WTC11 (cell line): ENCODE measurements around the gene E2F4. TPM values are rescaled to one million over a fixed set of nuclear protein-coding genes. Genes with fewer than 3 reads are reported as not detected.

ENCODE experiments used
- ATAC-seq: fragments of 200-7000 bp; cut with Tn5 transposase; 2 replicates; pipeline ENCODE4 v1.10.0; 2021; ENCODE audit warnings: mild to moderate bottlenecking, moderate library complexity
- CTCF ChIA-PET: fragments of 300-600 bp; sonication (Branson Sonifier 250); formaldehyde crosslinking; loops from one replicate; lab custom pipeline; 2021; ENCODE audit warnings: antibody characterized with exemption; lab: Charles Lee
- POLR2A ChIA-PET: fragments of 350-600 bp; sonication (Branson Sonifier 250); formaldehyde crosslinking; loops from one replicate; lab custom pipeline; 2021; ENCODE audit warnings: antibody characterized with exemption; lab: Charles Lee
- DNase-seq: peaks from one replicate; pipeline ENCODE4 v3.0.0; 2021; ENCODE audit warnings: low spot score
- H3K27ac Mint-ChIP-seq: 2 replicates; pipeline ENCODE4 v1.8.0; 2021; ENCODE audit warnings: mixed read lengths
- H3K27me3 Mint-ChIP-seq: 2 replicates; pipeline ENCODE4 v1.8.0; 2021; ENCODE audit warnings: low read depth, mild to moderate bottlenecking, moderate library complexity, mixed read lengths
- H3K36me3 Mint-ChIP-seq: 2 replicates; pipeline ENCODE4 v1.8.0; 2021; ENCODE audit warnings: mixed read lengths
- H3K4me1 Mint-ChIP-seq: 2 replicates; pipeline ENCODE4 v1.8.0; 2022; ENCODE audit warnings: mixed read lengths
- H3K4me3 Mint-ChIP-seq: 2 replicates; pipeline ENCODE4 v1.8.0; 2021; ENCODE audit warnings: mild to moderate bottlenecking, moderate library complexity, mixed read lengths
- H3K9me3 Mint-ChIP-seq: 2 replicates; pipeline ENCODE4 v1.8.0; 2021; ENCODE audit warnings: mixed read lengths
- CBFB ChIP-seq: sonication (generic); formaldehyde crosslinking; IDR thresholded peaks from 2 replicates; pipeline ENCODE4 v1.8.1; 2022; ENCODE audit warnings: mild to moderate bottlenecking, low read depth, missing genetic modification reagents
- CREB1 ChIP-seq: sonication (generic); formaldehyde crosslinking; IDR thresholded peaks from 2 replicates; pipeline ENCODE4 v1.8.0; 2023; ENCODE audit warnings: mild to moderate bottlenecking, missing genetic modification reagents
- E2F1 ChIP-seq: sonication (generic); formaldehyde crosslinking; IDR thresholded peaks from 2 replicates; pipeline ENCODE4 v1.8.0; 2022; ENCODE audit warnings: mild to moderate bottlenecking, missing genetic modification reagents
- ERG ChIP-seq: fragments of 250-450 bp; sonication (Bioruptor Pico); IDR thresholded peaks from 2 replicates; pipeline ENCODE4 v1.8.0; 2021; ENCODE audit warnings: mild to moderate bottlenecking
- FOXK1 ChIP-seq: sonication (generic); formaldehyde crosslinking; IDR thresholded peaks from 2 replicates; pipeline ENCODE4 v1.8.0; 2022; ENCODE audit warnings: mild to moderate bottlenecking, moderate library complexity, missing genetic modification reagents
- GABPB1 ChIP-seq: sonication (generic); formaldehyde crosslinking; IDR thresholded peaks from 2 replicates; pipeline ENCODE4 v1.8.1; 2023; ENCODE audit warnings: mild to moderate bottlenecking, missing genetic modification reagents
- GTF2I ChIP-seq: fragments of 250-450 bp; sonication (Bioruptor Pico); conservative IDR thresholded peaks from 2 replicates; pipeline ENCODE4 v1.4.0; 2021; ENCODE audit warnings: mild to moderate bottlenecking
- HMGA2 ChIP-seq: fragments of 250-450 bp; sonication (Bioruptor Pico); IDR thresholded peaks from 2 replicates; pipeline ENCODE4 v1.4.0; 2021; ENCODE audit warnings: mild to moderate bottlenecking, moderate library complexity
- IRF2 ChIP-seq: sonication (generic); formaldehyde crosslinking; IDR thresholded peaks from 2 replicates; pipeline ENCODE4 v1.8.0; 2022; ENCODE audit warnings: low read depth, missing genetic modification reagents, borderline replicate concordance
- MAX ChIP-seq: sonication (generic); formaldehyde crosslinking; IDR thresholded peaks from 2 replicates; pipeline ENCODE4 v1.8.0; 2022; ENCODE audit warnings: mild to moderate bottlenecking, missing genetic modification reagents
- MLX ChIP-seq: sonication (generic); formaldehyde crosslinking; IDR thresholded peaks from 2 replicates; pipeline ENCODE4 v1.8.1; 2023; ENCODE audit warnings: mild to moderate bottlenecking, missing genetic modification reagents, moderate library complexity
- NFE2L1 ChIP-seq: sonication (generic); formaldehyde crosslinking; IDR thresholded peaks from 2 replicates; pipeline ENCODE4 v1.8.1; 2023; ENCODE audit warnings: missing genetic modification reagents
- NR1H2 ChIP-seq: sonication (generic); formaldehyde crosslinking; IDR thresholded peaks from 2 replicates; pipeline ENCODE4 v1.9.0; 2021; ENCODE audit warnings: mild to moderate bottlenecking, moderate library complexity, missing genetic modification reagents
- NR3C1 ChIP-seq: sonication (generic); formaldehyde crosslinking; conservative IDR thresholded peaks from 2 replicates; pipeline ENCODE4 v1.8.1; 2023; ENCODE audit warnings: low read depth, mild to moderate bottlenecking, missing genetic modification reagents
- RORB ChIP-seq: fragments of 250-450 bp; sonication (Bioruptor Pico); IDR thresholded peaks from 2 replicates; pipeline ENCODE4 v1.9.0; 2021; ENCODE audit warnings: mild to moderate bottlenecking
- SMAD4 ChIP-seq: sonication (generic); formaldehyde crosslinking; IDR thresholded peaks from 2 replicates; pipeline ENCODE4 v1.8.0; 2022; ENCODE audit warnings: mild to moderate bottlenecking, missing genetic modification reagents
- STAT6 ChIP-seq: sonication (generic); formaldehyde crosslinking; conservative IDR thresholded peaks from 2 replicates; pipeline ENCODE4 v1.8.1; 2023; ENCODE audit warnings: mild to moderate bottlenecking, low read depth, missing genetic modification reagents, moderate library complexity
- USF1 ChIP-seq: sonication (generic); formaldehyde crosslinking; IDR thresholded peaks from 2 replicates; pipeline ENCODE4 v1.8.0; 2022; ENCODE audit warnings: mild to moderate bottlenecking, missing genetic modification reagents
- ZNF219 ChIP-seq: sonication (generic); formaldehyde crosslinking; IDR thresholded peaks from 2 replicates; pipeline ENCODE4 v1.8.0; 2023; ENCODE audit warnings: missing genetic modification reagents, mild to moderate bottlenecking, borderline replicate concordance
- ZNF281 ChIP-seq: sonication (generic); formaldehyde crosslinking; IDR thresholded peaks from 2 replicates; pipeline ENCODE4 v1.8.0; 2023; ENCODE audit warnings: mild to moderate bottlenecking, missing genetic modification reagents
- ZNF317 ChIP-seq: sonication (generic); formaldehyde crosslinking; IDR thresholded peaks from 2 replicates; pipeline ENCODE4 v1.8.1; 2023; ENCODE audit warnings: low read depth, mild to moderate bottlenecking, moderate library complexity, missing genetic modification reagents, borderline replicate concordance
- ZNF416 ChIP-seq: fragments of 250-450 bp; sonication (Bioruptor Pico); IDR thresholded peaks from 2 replicates; pipeline ENCODE4 v1.9.0; 2021; ENCODE audit warnings: mild to moderate bottlenecking, inconsistent platforms
- ZSCAN18 ChIP-seq: fragments of 250-450 bp; sonication (Bioruptor Pico); IDR thresholded peaks from 2 replicates; pipeline ENCODE4 v2.1.2; 2022; ENCODE audit warnings: mild to moderate bottlenecking, moderate library complexity
- total RNA-seq: library from RNA; stranded (reverse); gene quantifications from 3 replicates; pipeline ENCODE4 v1.2.3, GENCODE V29; 2021

E2F4 gene
- total RNA-seq, 1 experiment from 2014 or later, result 85.0 TPM

- TF ChIP-seq MLX (CRISPR knock-in tag) (no peak), ZNF416 (CRISPR knock-in tag) (no peak), NFE2L1 (no peak), ZNF219 (CRISPR knock-in tag) (no peak), NR1H2 (CRISPR knock-in tag) (no peak), RORB (CRISPR knock-in tag) (no peak), ZSCAN18 (CRISPR knock-in tag) (no peak), STAT6 (CRISPR knock-in tag) (no peak), MAX (no peak), USF1 (CRISPR knock-in tag) (no peak), FOXK1 (CRISPR knock-in tag) (no peak), CREB1 (CRISPR knock-in tag) (no peak), ZNF317 (CRISPR knock-in tag) (no peak), GTF2I (no peak), ERG (CRISPR knock-in tag) (no peak), HMGA2 (CRISPR knock-in tag) (no peak), SMAD4 (CRISPR knock-in tag) (no peak), GABPB1 (no peak), NR3C1 (no peak)
- DNase-seq (no peak), ATAC-seq (no peak)
- CTCF ChIA-PET, result interaction anchor here (1.6 to 4.8 kb wide), 6 partner anchors 9 to 276 kb away, joined by 5 to 55 read pairs (median 40); partner anchors contain the start of genes ELMO3 and TMEM208
- Mint-ChIP-seq H3K4me1 (peaks cover 42% of the 10 kb centered on the region), H3K27me3 (peaks cover 25% of the 10 kb centered on the region), H3K9me3 (no peaks in the 10 kb centered on the region), H3K36me3 (no peaks in the 10 kb centered on the region), H3K27ac (peak overlapping the region; percentile 82), H3K4me3 (peak overlapping the region; percentile 89)
- POLR2A ChIA-PET, result interaction anchor here (0.7 kb wide), 1 partner anchor 182 kb away, joined by 3 read pairs; no protein-coding TSS in a partner anchor
These were observed 53.2 kb downstream of the E2F4 start for GRCh38 chr16:67245186-67245585.

- CTCF ChIA-PET, result interaction anchor here (1.1 to 4.8 kb wide), 21 partner anchors 9 to 283 kb away, joined by 3 to 57 read pairs (median 11); partner anchors contain the start of genes ELMO3, KCTD19, LRRC36 and RIPOR1
- DNase-seq, result no peak
- Mint-ChIP-seq H3K27me3 (peaks cover 30% of the 10 kb centered on the region), H3K9me3 (no peaks in the 10 kb centered on the region), H3K4me1 (peaks cover 43% of the 10 kb centered on the region), H3K4me3 (peak overlapping the region; percentile 89), H3K36me3 (no peaks in the 10 kb centered on the region), H3K27ac (no peak overlapping the region)
- ATAC-seq, result no peak
- POLR2A ChIA-PET, result interaction anchor here (0.7 to 3.2 kb wide), 6 partner anchors 8 to 181 kb away, joined by 3 to 26 read pairs (median 10); partner anchors contain the start of gene TMEM208
- TF ChIP-seq NR3C1, result no peak
- no peak for TF ChIP-seq ZNF281 (CRISPR knock-in tag)
- no peak for TF ChIP-seq IRF2
- no peak for TF ChIP-seq E2F1 (CRISPR knock-in tag)
- no peak for TF ChIP-seq CBFB (CRISPR knock-in tag)
These were observed 53.7 kb downstream of the E2F4 start for GRCh38 chr16:67245674-67246080.
